T-helper 2 cell (primary cell): Measurements from ENCODE around the gene ANKRD35.
A peak's percentile ranks its signal among the peaks of the same experiment; 100 is the strongest.

ENCODE experiments used
- DNase-seq, 5 experiments: peaks; one replicate each; pipeline versions ENCODE4 v3.0.0 to v3.0.0-alpha.2; 2012 to 2022

The ANKRD35 gene

GRCh38 chr1:145893306-145894055, 7.8 kb upstream of the ANKRD35 start:
- DNase-seq = no peak

GRCh38 chr1:145892486-145893087, 6.9 kb upstream of the ANKRD35 start:
- DNase-seq = no peak

- DNase-seq = peak in 3 of 5 experiments; percentile 31 to 44 (median 35)
Observed at GRCh38 chr1:145891587-145892485, 6.2 kb upstream of the ANKRD35 start.

GRCh38 chr1:145891143-145891542, 5.5 kb upstream of the ANKRD35 start:
- no peak for DNase-seq

- no peak for DNase-seq
Observed at GRCh38 chr1:145889722-145890121, 4.1 kb upstream of the ANKRD35 start.

- DNase-seq = no peak
Observed at GRCh38 chr1:145887631-145888030, 2.0 kb upstream of the ANKRD35 start.

GRCh38 chr1:145886816-145887215, 1.1 kb upstream of the ANKRD35 start:
- no peak for DNase-seq

GRCh38 chr1:145886390-145886789, 724 bp upstream of the ANKRD35 start:
- no peak for DNase-seq

GRCh38 chr1:145884675-145885074, 991 bp downstream of the ANKRD35 start:
- no peak for DNase-seq

GRCh38 chr1:145879775-145880174, 5.9 kb downstream of the ANKRD35 start:
- DNase-seq = no peak

- no peak for DNase-seq
Observed at GRCh38 chr1:145878724-145879123, 6.9 kb downstream of the ANKRD35 start.

GRCh38 chr1:145877923-145878486, 7.7 kb downstream of the ANKRD35 start:
- DNase-seq = no peak

- no peak for DNase-seq
Observed at GRCh38 chr1:145874646-145875045, 11.0 kb downstream of the ANKRD35 start.

GRCh38 chr1:145871994-145872924, 13.4 kb downstream of the ANKRD35 start:
- peak in 3 of 5 experiments; percentile 14 to 55 (median 17) for DNase-seq

GRCh38 chr1:145868232-145868631, 17.4 kb downstream of the ANKRD35 start:
- no peak for DNase-seq

GRCh38 chr1:145863282-145864018, 22.2 kb downstream of the ANKRD35 start:
- no peak for DNase-seq

GRCh38 chr1:145859491-145860023, 26.1 kb downstream of the ANKRD35 start:
- DNase-seq = peak; percentile 51 to 75 (median 67)

- peak; percentile 67 to 92 (median 76) for DNase-seq
Observed at GRCh38 chr1:145858901-145859490, 26.7 kb downstream of the ANKRD35 start, which contains the start of gene PIAS3. TSS of gene PIAS3 (minus strand) at chr1:145859081. CDS start at chr1:145858990, 91 bp downstream.

- DNase-seq = peak; percentile 30 to 75 (median 48)
Observed at GRCh38 chr1:145858238-145858900, 27.3 kb downstream of the ANKRD35 start.

- no peak for DNase-seq
Observed at GRCh38 chr1:145857170-145857569, 28.5 kb downstream of the ANKRD35 start.
